Stimulated activated naive CD8-positive, alpha-beta T cell treated with anti-CD3 and anti-CD28 coated beads, Interleukin-15, amount 100 ng/mL, for 72 hours (primary cell): Measurements from ENCODE around the gene INPP5A.

Experiments used
- ATAC-seq: fragments of 150-1000 bp; cut with Tn5 transposase; 2 replicates; pipeline ENCODE4 v1.10.0; 2021; ENCODE audit warnings: mild to moderate bottlenecking, moderate library complexity
- DNase-seq, 2 donors: peaks; one replicate each; pipeline ENCODE4 v3.0.0; 2021 to 2022
- H3K27ac Mint-ChIP-seq, 2 donors: one replicate each; pipeline ENCODE4 v1.8.0; 2022; ENCODE audit warnings: mild to moderate bottlenecking in 2 of 2, mixed read lengths in 2 of 2, moderate library complexity in 2 of 2
- H3K27me3 Mint-ChIP-seq: one replicate; pipeline ENCODE4 v1.8.0; 2022; ENCODE audit warnings: mixed read lengths
- H3K4me1 Mint-ChIP-seq: one replicate; pipeline ENCODE4 v1.8.0; 2022; ENCODE audit warnings: mild to moderate bottlenecking, mixed read lengths
- H3K4me3 Mint-ChIP-seq, 2 donors: one replicate each; pipeline ENCODE4 v1.8.0; 2022; ENCODE audit warnings: mild to moderate bottlenecking in 2 of 2, mixed read lengths in 2 of 2, moderate library complexity in 1 of 2
- H3K9me3 Mint-ChIP-seq, 2 donors: one replicate each; pipeline ENCODE4 v1.8.0; 2022; ENCODE audit warnings: mixed read lengths in 2 of 2

Gene INPP5A

GRCh38 chr10:132723330-132723970, 185.9 kb downstream of the INPP5A start:
- no peaks in the 10 kb centered on the region for H3K9me3 Mint-ChIP-seq
- no peaks in the 10 kb centered on the region for H3K27me3 Mint-ChIP-seq
- no peak overlapping the region for H3K4me3 Mint-ChIP-seq
- H3K27ac Mint-ChIP-seq, result no peak overlapping the region
- H3K4me1 Mint-ChIP-seq, result no peaks in the 10 kb centered on the region
- ATAC-seq, result no peak
- no peak for DNase-seq

GRCh38 chr10:132724446-132724845, 186.9 kb downstream of the INPP5A start:
- Mint-ChIP-seq H3K27ac (no peak overlapping the region), H3K27me3 (no peaks in the 10 kb centered on the region), H3K4me1 (no peaks in the 10 kb centered on the region), H3K9me3 (no peaks in the 10 kb centered on the region), H3K4me3 (no peak overlapping the region)
- ATAC-seq (no peak), DNase-seq (no peak)

- no peak for ATAC-seq
- no peak for DNase-seq
- Mint-ChIP-seq H3K9me3 (no peaks in the 10 kb centered on the region), H3K27me3 (no peaks in the 10 kb centered on the region), H3K4me3 (no peak overlapping the region), H3K27ac (peak overlapping the region in 1 of 2 donors; percentile 65), H3K4me1 (no peaks in the 10 kb centered on the region)
Measured at GRCh38 chr10:132725202-132725601, 187.6 kb downstream of the INPP5A start.

GRCh38 chr10:132726194-132726593, 188.6 kb downstream of the INPP5A start:
- no peaks in the 10 kb centered on the region for H3K4me1 Mint-ChIP-seq
- H3K4me3 Mint-ChIP-seq, result no peak overlapping the region
- H3K27ac Mint-ChIP-seq, result no peak overlapping the region
- no peaks in the 10 kb centered on the region for H3K27me3 Mint-ChIP-seq
- no peaks in the 10 kb centered on the region for H3K9me3 Mint-ChIP-seq
- no peak for DNase-seq
- ATAC-seq, result no peak

GRCh38 chr10:132726951-132727350, 189.4 kb downstream of the INPP5A start:
- Mint-ChIP-seq H3K9me3 (no peaks in the 10 kb centered on the region), H3K27me3 (no peaks in the 10 kb centered on the region), H3K4me1 (no peaks in the 10 kb centered on the region), H3K27ac (no peak overlapping the region), H3K4me3 (no peak overlapping the region)
- no peak for DNase-seq
- no peak for ATAC-seq

GRCh38 chr10:132727411-132727810, 189.8 kb downstream of the INPP5A start:
- Mint-ChIP-seq H3K4me1 (no peaks in the 10 kb centered on the region), H3K4me3 (no peak overlapping the region), H3K27me3 (no peaks in the 10 kb centered on the region), H3K9me3 (no peaks in the 10 kb centered on the region), H3K27ac (no peak overlapping the region)
- ATAC-seq, result no peak
- DNase-seq, result no peak

GRCh38 chr10:132728321-132728720, 190.7 kb downstream of the INPP5A start:
- no peak overlapping the region for H3K27ac Mint-ChIP-seq
- H3K9me3 Mint-ChIP-seq, result no peaks in the 10 kb centered on the region
- H3K4me3 Mint-ChIP-seq, result no peak overlapping the region
- DNase-seq (no peak), ATAC-seq (no peak)
- no peaks in the 10 kb centered on the region for H3K27me3 Mint-ChIP-seq
- H3K4me1 Mint-ChIP-seq, result no peaks in the 10 kb centered on the region

GRCh38 chr10:132728741-132729140, 191.2 kb downstream of the INPP5A start:
- no peak for DNase-seq
- Mint-ChIP-seq H3K9me3 (no peaks in the 10 kb centered on the region), H3K27me3 (no peaks in the 10 kb centered on the region), H3K27ac (no peak overlapping the region), H3K4me1 (no peaks in the 10 kb centered on the region), H3K4me3 (no peak overlapping the region)
- ATAC-seq, result no peak

- Mint-ChIP-seq H3K27me3 (no peaks in the 10 kb centered on the region), H3K9me3 (no peaks in the 10 kb centered on the region), H3K4me3 (no peak overlapping the region), H3K27ac (no peak overlapping the region), H3K4me1 (no peaks in the 10 kb centered on the region)
- ATAC-seq (no peak), DNase-seq (no peak)
Measured at GRCh38 chr10:132729810-132730572, 192.4 kb downstream of the INPP5A start.

GRCh38 chr10:132730573-132730953, 193.0 kb downstream of the INPP5A start:
- no peak for ATAC-seq
- Mint-ChIP-seq H3K27me3 (no peaks in the 10 kb centered on the region), H3K9me3 (no peaks in the 10 kb centered on the region), H3K27ac (peak overlapping the region in 1 of 2 donors; percentile 22), H3K4me3 (no peak overlapping the region), H3K4me1 (no peaks in the 10 kb centered on the region)
- no peak for DNase-seq

GRCh38 chr10:132732518-132732917, 194.9 kb downstream of the INPP5A start:
- Mint-ChIP-seq H3K9me3 (no peaks in the 10 kb centered on the region), H3K4me1 (no peaks in the 10 kb centered on the region), H3K4me3 (no peak overlapping the region), H3K27me3 (no peaks in the 10 kb centered on the region), H3K27ac (no peak overlapping the region)
- ATAC-seq, result no peak
- DNase-seq, result no peak

GRCh38 chr10:132733926-132734325, 196.3 kb downstream of the INPP5A start:
- H3K9me3 Mint-ChIP-seq, result no peaks in the 10 kb centered on the region

GRCh38 chr10:132735341-132735775, 197.8 kb downstream of the INPP5A start:
- ATAC-seq (no peak), DNase-seq (no peak)
- Mint-ChIP-seq H3K4me1 (no peaks in the 10 kb centered on the region), H3K27me3 (no peaks in the 10 kb centered on the region), H3K9me3 (no peaks in the 10 kb centered on the region), H3K27ac (peak overlapping the region in 1 of 2 donors; percentile 54), H3K4me3 (no peak overlapping the region)

More at GRCh38 chr10:132733926-132734325, 196.3 kb downstream of the INPP5A start:
- ATAC-seq (no peak), DNase-seq (no peak)
- no peak overlapping the region for H3K4me3 Mint-ChIP-seq
- peak overlapping the region in 1 of 2 donors; percentile 42 for H3K27ac Mint-ChIP-seq
- no peaks in the 10 kb centered on the region for H3K27me3 Mint-ChIP-seq
- H3K4me1 Mint-ChIP-seq, result no peaks in the 10 kb centered on the region

GRCh38 chr10:132735923-132736391, 198.4 kb downstream of the INPP5A start:
- no peaks in the 10 kb centered on the region for H3K27me3 Mint-ChIP-seq
- H3K9me3 Mint-ChIP-seq, result no peaks in the 10 kb centered on the region
- peak overlapping the region in 1 of 2 donors; percentile 48 for H3K27ac Mint-ChIP-seq
- no peak overlapping the region for H3K4me3 Mint-ChIP-seq
- H3K4me1 Mint-ChIP-seq, result no peaks in the 10 kb centered on the region
- DNase-seq (no peak), ATAC-seq (no peak)

GRCh38 chr10:132737390-132738048, 199.9 kb downstream of the INPP5A start:
- Mint-ChIP-seq H3K27ac (no peak overlapping the region), H3K9me3 (no peaks in the 10 kb centered on the region), H3K4me3 (no peak overlapping the region), H3K4me1 (no peaks in the 10 kb centered on the region), H3K27me3 (no peaks in the 10 kb centered on the region)
- DNase-seq, result no peak
- no peak for ATAC-seq
